HG02610 (cell line): Measurements from ENCODE around the gene GPR135.
A peak's percentile ranks its signal among the peaks of the same experiment; 100 is the strongest.
"Not testable (repeated sequence)": the region's sequence is repeated elsewhere in the genome, so short reads cannot be mapped to it uniquely, and the experiment has no call there.

Experiments
- ATAC-seq: cut with Tn5 transposase; IDR thresholded peaks from one replicate; pipeline ENCODE4 v1.9.1; 2021; ENCODE audit warnings: mild to moderate bottlenecking, moderate library complexity; ENCODE audit not compliant: unreplicated experiment

Gene GPR135

GRCh38 chr14:59475709-59476108 lies 10.5 kb upstream of the GPR135 start:
- no peak for ATAC-seq

- no peak for ATAC-seq
Measured at GRCh38 chr14:59474172-59474571, 9.0 kb upstream of the GPR135 start.

GRCh38 chr14:59464486-59465315 lies 479 bp downstream of the GPR135 start:
- peak; percentile 59 for ATAC-seq

GRCh38 chr14:59463787-59464485 lies 1.2 kb downstream of the GPR135 start:
- peak; percentile 18 for ATAC-seq

- no peak for ATAC-seq
Measured at GRCh38 chr14:59461891-59462290, 3.3 kb downstream of the GPR135 start.

- no peak for ATAC-seq
Measured at GRCh38 chr14:59460378-59460777, 4.8 kb downstream of the GPR135 start.

GRCh38 chr14:59458486-59458885 lies 6.7 kb downstream of the GPR135 start:
- ATAC-seq: no peak

- no peak for ATAC-seq
Measured at GRCh38 chr14:59455411-59455810, 9.8 kb downstream of the GPR135 start.

GRCh38 chr14:59454139-59454538 lies 11.0 kb downstream of the GPR135 start:
- ATAC-seq: no peak

GRCh38 chr14:59451849-59452248 lies 13.3 kb downstream of the GPR135 start:
- ATAC-seq: no peak

GRCh38 chr14:59450716-59451115 lies 14.5 kb downstream of the GPR135 start:
- ATAC-seq: no peak

- not testable (repeated sequence) for ATAC-seq
Measured at GRCh38 chr14:59448673-59449072, 16.5 kb downstream of the GPR135 start.

- no peak for ATAC-seq
Measured at GRCh38 chr14:59439256-59439965, 25.8 kb downstream of the GPR135 start.

- no peak for ATAC-seq
Measured at GRCh38 chr14:59438195-59438647, 27.0 kb downstream of the GPR135 start.

GRCh38 chr14:59435987-59436386 lies 29.2 kb downstream of the GPR135 start:
- no peak for ATAC-seq

GRCh38 chr14:59435101-59435500 lies 30.1 kb downstream of the GPR135 start:
- no peak for ATAC-seq

GRCh38 chr14:59429790-59430189 lies 35.4 kb downstream of the GPR135 start:
- ATAC-seq: no peak

GRCh38 chr14:59428581-59429012 lies 36.6 kb downstream of the GPR135 start:
- ATAC-seq: no peak

GRCh38 chr14:59427653-59428580 lies 37.3 kb downstream of the GPR135 start:
- ATAC-seq: no peak

GRCh38 chr14:59425322-59425935 lies 39.8 kb downstream of the GPR135 start:
- ATAC-seq: no peak
